Vagina (tissue), 2 donors: ENCODE measurements around the gene FOXS1. TPM values are rescaled to one million over a fixed set of nuclear protein-coding genes. Genes with fewer than 3 reads are reported as not detected.

Experiments used
- DNase-seq, 2 donors: peaks; one replicate each; pipeline ENCODE4 v3.0.0-alpha.2; 2017; ENCODE audit errors: extremely low spot score in 2 of 2
- H3K27ac ChIP-seq: fragments of 200-600 bp; sonication (generic); one replicate; pipeline ENCODE4 v1.5.1; 2019
- H3K27me3 ChIP-seq: fragments of 200-600 bp; sonication (generic); one replicate; pipeline ENCODE4 v1.5.1; 2019
- H3K36me3 ChIP-seq, 2 donors: fragments of 200-600 bp; sonication (generic); one replicate each; pipeline ENCODE4 v1.5.1; 2017 to 2019
- H3K4me1 ChIP-seq: fragments of 200-600 bp; sonication (generic); one replicate; pipeline ENCODE4 v1.5.1; 2019
- H3K4me3 ChIP-seq, 2 donors: fragments of 200-600 bp; sonication (generic); 1 replicate in 1 of 2; 2 replicates in 1 of 2; pipeline ENCODE4 v1.5.1; 2016 to 2019
- H3K9me3 ChIP-seq: fragments of 200-600 bp; sonication (generic); one replicate; pipeline ENCODE4 v1.5.1; 2019
- CTCF ChIP-seq, 3 experiments: fragments of 450-650 bp in 2 of 3; fragments of 200-600 bp in 1 of 3; sonication (generic) in 1 of 3; IDR thresholded peaks; one replicate each; pipeline ENCODE4 v1.5.1; 2017 to 2019; ENCODE audit warnings: antibody characterized with exemption in 3 of 3, mild to moderate bottlenecking in 2 of 3, moderate library complexity in 2 of 3
- POLR2A ChIP-seq, 2 donors: fragments of 450-650 bp; IDR thresholded peaks; one replicate each; pipeline ENCODE4 v1.6.1; 2017; ENCODE audit warnings: antibody characterized with exemption in 2 of 2, mild to moderate bottlenecking in 2 of 2, moderate library complexity in 2 of 2
- POLR2AphosphoS5 ChIP-seq, 2 donors: sonication (generic); formaldehyde crosslinking; IDR thresholded peaks; one replicate each; pipeline ENCODE4 v1.9.0; 2017; ENCODE audit warnings: antibody characterized with exemption in 2 of 2, mild to moderate bottlenecking in 2 of 2, low read depth in 1 of 2; ENCODE audit not compliant: insufficient read depth in 1 of 2
- intact Hi-C: fragments of 100-400 bp; cut with DNase I; formaldehyde crosslinking; loops from one replicate; pipeline ENCODE4 v1.15.1; 2023
- total RNA-seq: library from RNA; depleted of rRNA; stranded (reverse); fragments of >200 nt; gene quantifications from one replicate; pipeline ENCODE4 v1.2.3, GENCODE V29; 2016

FOXS1 gene
- total RNA-seq, 1 donor from 2014 or later = not detected

- intact Hi-C loops = loop anchor here (5.0 to 10.0 kb wide), 2 partner anchors 99 to 181 kb away; partner anchors contain the start of gene PDRG1
- H3K4me3 ChIP-seq = no peak overlapping the region
- no peaks in the 10 kb centered on the region for H3K27me3 ChIP-seq
- H3K4me1 ChIP-seq = peaks cover 12% of the 10 kb centered on the region
- no peaks in the 10 kb centered on the region for H3K36me3 ChIP-seq
- TF ChIP-seq POLR2A (IDR thresholded peaks at IDR 0.05) (no peak), CTCF (IDR thresholded peaks at IDR 0.05) (no peak), POLR2AphosphoS5 (IDR thresholded peaks at IDR 0.05; ENCODE audit: insufficient read depth in 1 of 2, low read depth in 1 of 2) (no peak)
- no peaks in the 10 kb centered on the region for H3K9me3 ChIP-seq
- no peak for DNase-seq
- H3K27ac ChIP-seq = no peak overlapping the region
Measured at GRCh38 chr20:31853481-31853880, 8.1 kb upstream of the FOXS1 start.

DNA sequence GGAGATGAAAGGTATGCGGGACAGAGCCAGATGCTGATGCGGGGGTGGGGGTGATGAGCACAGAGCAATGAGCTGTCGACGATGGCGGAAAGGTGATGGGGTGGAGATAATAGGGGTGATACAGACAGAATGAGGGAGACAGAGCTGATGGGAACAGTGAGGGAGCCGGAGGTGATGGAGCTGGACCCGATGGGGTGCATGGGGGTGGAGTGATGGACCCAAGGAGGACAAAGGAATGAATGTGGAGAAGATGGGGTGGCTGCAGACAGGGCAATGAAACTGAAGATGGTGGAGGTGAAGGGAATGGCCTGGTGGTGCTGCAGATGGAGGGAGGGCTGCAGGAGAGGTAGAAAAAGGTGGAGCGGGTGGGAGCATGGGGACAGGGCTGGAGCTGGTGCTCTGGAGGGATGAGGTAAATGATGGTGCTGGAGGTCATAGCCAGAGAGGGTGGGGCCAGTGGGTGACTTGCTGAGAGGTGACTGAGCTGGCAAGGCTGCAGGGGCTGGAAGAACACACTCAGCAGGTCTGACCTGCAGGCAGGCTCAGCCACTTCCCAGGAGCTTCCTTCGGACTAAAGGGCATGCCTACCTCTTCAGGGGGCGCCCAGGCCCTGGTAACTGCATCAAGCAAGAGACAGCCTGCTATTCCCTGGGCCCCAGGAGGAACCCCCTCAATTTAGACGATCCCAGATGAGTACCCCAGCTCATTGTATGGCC, 6.0 kb upstream of the FOXS1 start:
- Histone ChIP-seq H3K36me3 (no peaks in the 10 kb centered on the region), H3K4me1 (peaks cover 12% of the 10 kb centered on the region), H3K9me3 (no peaks in the 10 kb centered on the region), H3K27ac (no peak overlapping the region), H3K27me3 (no peaks in the 10 kb centered on the region), H3K4me3 (no peak overlapping the region)
- DNase-seq = no peak
- TF ChIP-seq POLR2A (IDR thresholded peaks at IDR 0.05) = no peak
- TF ChIP-seq POLR2AphosphoS5 (IDR thresholded peaks at IDR 0.05; ENCODE audit: insufficient read depth in 1 of 2, low read depth in 1 of 2) = peak in 1 of 2 donors; percentile 22
- intact Hi-C loops = loop anchor here (5.0 to 10.0 kb wide), 2 partner anchors 101 to 183 kb away; partner anchors contain the start of gene PDRG1

GRCh38 chr20:31849306-31849930, 4.0 kb upstream of the FOXS1 start:
- Histone ChIP-seq H3K27ac (no peak overlapping the region), H3K36me3 (no peaks in the 10 kb centered on the region), H3K9me3 (no peaks in the 10 kb centered on the region), H3K4me3 (no peak overlapping the region), H3K27me3 (no peaks in the 10 kb centered on the region), H3K4me1 (peaks cover 23% of the 10 kb centered on the region)
- intact Hi-C loops = no loop called here
- DNase-seq = no peak
- no peak for TF ChIP-seq POLR2A (IDR thresholded peaks at IDR 0.05)
- TF ChIP-seq CTCF (IDR thresholded peaks at IDR 0.05) = no peak
- peak in 1 of 2 donors; percentile 14 for TF ChIP-seq POLR2AphosphoS5 (IDR thresholded peaks at IDR 0.05; ENCODE audit: insufficient read depth in 1 of 2, low read depth in 1 of 2)

- intact Hi-C loops = no loop called here
- H3K4me1 ChIP-seq = peaks cover 23% of the 10 kb centered on the region
Measured at GRCh38 chr20:31848088-31848999, 2.9 kb upstream of the FOXS1 start.

More at GRCh38 chr20:31848088-31848999, 2.9 kb upstream of the FOXS1 start:
- H3K9me3 ChIP-seq = no peaks in the 10 kb centered on the region
- H3K36me3 ChIP-seq = no peaks in the 10 kb centered on the region
- TF ChIP-seq POLR2AphosphoS5 (IDR thresholded peaks at IDR 0.05; ENCODE audit: insufficient read depth in 1 of 2, low read depth in 1 of 2) = no peak
- no peak for TF ChIP-seq POLR2A (IDR thresholded peaks at IDR 0.05)
- TF ChIP-seq CTCF (IDR thresholded peaks at IDR 0.05) = no peak
- no peak overlapping the region for H3K27ac ChIP-seq
- H3K27me3 ChIP-seq = no peaks in the 10 kb centered on the region
- DNase-seq = no peak
- no peak overlapping the region for H3K4me3 ChIP-seq
